ENCODE data around the gene MINK1.
"Not testable (repeated sequence)": the region's sequence is repeated elsewhere in the genome, so short reads cannot be mapped to it uniquely, and the experiment has no call there.

MINK1 gene

DNA sequence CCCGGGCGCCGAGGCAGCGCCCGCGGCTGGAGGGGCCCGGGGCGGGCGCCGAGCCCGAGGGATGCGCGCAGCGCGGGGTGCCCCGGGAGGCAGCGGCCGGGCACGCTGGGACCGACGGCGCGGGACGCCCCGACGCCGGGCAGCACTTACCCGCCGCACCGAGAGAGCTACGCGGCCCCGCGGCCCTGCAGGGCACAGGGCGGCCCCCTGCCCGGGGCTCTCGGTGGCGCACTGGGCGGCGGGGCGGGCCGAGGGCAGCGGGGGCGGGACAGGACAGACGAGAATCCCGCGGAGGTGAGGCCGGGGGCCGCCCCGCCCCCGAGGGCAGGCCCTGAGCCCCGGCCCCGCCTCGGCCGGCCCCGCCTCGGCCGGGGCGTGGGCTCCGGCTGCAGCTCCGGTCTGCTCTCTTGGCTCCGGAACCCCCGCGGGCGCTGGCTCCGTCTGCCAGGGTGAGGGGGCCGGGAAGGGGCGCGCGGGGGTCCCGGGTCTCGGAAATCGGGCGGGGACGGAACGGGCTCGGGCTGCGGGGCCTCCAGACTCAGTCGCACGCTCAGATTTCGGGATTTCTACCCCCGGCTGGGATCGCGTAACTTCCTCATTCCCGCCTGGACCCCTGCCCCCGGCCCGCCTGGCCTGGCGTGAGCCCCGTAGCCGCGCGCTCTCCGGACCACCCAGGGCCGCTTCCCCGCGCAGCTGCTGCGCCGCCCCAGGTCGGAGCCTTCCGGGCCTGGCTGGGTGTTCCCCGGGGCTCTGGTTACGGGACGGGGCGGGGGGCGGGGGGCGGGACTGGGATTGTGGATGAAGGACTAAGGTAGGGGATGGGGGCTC lies 26.1 kb upstream of the MINK1 start, which contains the start of gene PLD2:
Gene PLD2 (plus strand): TSS at position 376 of the 828 bp plus-strand sequence. CDS start 621 bp downstream, outside the sequence.
- H3K4me3 Mint-ChIP-seq = peak within 1 kb of the TSS; percentile 76
- peaks cover 3% of the 10 kb centered on the region for H3K36me3 Mint-ChIP-seq
- no peaks in the 10 kb centered on the region for H3K9me3 Mint-ChIP-seq
- peaks cover 14% of the 10 kb centered on the region for H3K4me1 Mint-ChIP-seq
- H3K27ac Mint-ChIP-seq = no peak within 1 kb of the TSS
- H3K27me3 Mint-ChIP-seq = no peaks in the 10 kb centered on the region

DNA sequence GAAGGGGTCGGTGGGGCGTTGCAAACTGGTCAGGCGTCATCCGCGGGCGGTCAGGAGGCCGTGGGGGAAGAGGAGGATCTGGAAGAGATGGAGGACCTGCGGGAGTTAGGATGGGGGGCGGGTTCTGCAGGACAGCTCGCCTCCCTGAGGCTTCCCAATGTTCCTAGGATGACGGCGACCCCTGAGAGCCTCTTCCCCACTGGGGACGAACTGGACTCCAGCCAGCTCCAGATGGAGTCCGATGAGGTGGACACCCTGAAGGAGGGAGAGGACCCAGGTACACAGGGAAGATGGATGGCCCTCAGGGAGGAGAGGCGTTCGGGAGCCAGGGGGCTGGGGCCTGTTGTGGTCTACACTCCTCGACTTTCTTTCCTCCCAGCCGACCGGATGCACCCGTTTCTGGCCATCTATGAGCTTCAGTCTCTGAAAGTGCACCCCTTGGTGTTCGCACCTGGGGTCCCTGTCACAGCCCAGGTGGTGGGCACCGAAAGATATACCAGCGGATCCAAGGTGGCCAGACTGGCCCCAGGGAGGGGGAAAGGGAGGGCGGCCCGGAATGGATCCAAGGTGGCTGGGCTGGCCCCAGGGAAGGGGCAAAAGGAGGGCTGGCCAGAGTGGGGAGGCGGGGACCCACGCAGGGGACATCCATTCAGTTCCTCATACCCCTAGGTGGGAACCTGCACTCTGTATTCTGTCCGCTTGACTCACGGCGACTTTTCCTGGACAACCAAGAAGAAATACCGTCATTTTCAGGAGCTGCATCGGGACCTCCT lies 25.3 kb upstream of the MINK1 start:
- Mint-ChIP-seq H3K27ac (no peak overlapping the region), H3K4me1 (peaks cover 14% of the 10 kb centered on the region), H3K27me3 (no peaks in the 10 kb centered on the region), H3K36me3 (peaks cover 3% of the 10 kb centered on the region), H3K9me3 (no peaks in the 10 kb centered on the region), H3K4me3 (peak overlapping the region; percentile 58)

- peak overlapping the region; percentile 58 for H3K4me3 Mint-ChIP-seq
- H3K4me1 Mint-ChIP-seq = peaks cover 14% of the 10 kb centered on the region
- no peaks in the 10 kb centered on the region for H3K9me3 Mint-ChIP-seq
- peaks cover 3% of the 10 kb centered on the region for H3K36me3 Mint-ChIP-seq
- H3K27ac Mint-ChIP-seq = peak overlapping the region; percentile 56
- no peaks in the 10 kb centered on the region for H3K27me3 Mint-ChIP-seq
These were observed 24.8 kb upstream of the MINK1 start for GRCh38 chr17:4808378-4808767.

- H3K27me3 Mint-ChIP-seq = no peaks in the 10 kb centered on the region
- no peaks in the 10 kb centered on the region for H3K9me3 Mint-ChIP-seq
- peaks cover 3% of the 10 kb centered on the region for H3K36me3 Mint-ChIP-seq
These were observed 22.3 kb upstream of the MINK1 start for GRCh38 chr17:4810696-4811290.

GRCh38 chr17:4811471-4811870 lies 21.7 kb upstream of the MINK1 start:
- Mint-ChIP-seq H3K4me1 (peaks cover 8% of the 10 kb centered on the region), H3K27ac (no peak overlapping the region), H3K27me3 (no peaks in the 10 kb centered on the region), H3K36me3 (peaks cover 5% of the 10 kb centered on the region), H3K9me3 (no peaks in the 10 kb centered on the region), H3K4me3 (no peak overlapping the region)

More at GRCh38 chr17:4810696-4811290, 22.3 kb upstream of the MINK1 start:
- Mint-ChIP-seq H3K27ac (no peak overlapping the region), H3K4me1 (peaks cover 14% of the 10 kb centered on the region), H3K4me3 (no peak overlapping the region)

DNA sequence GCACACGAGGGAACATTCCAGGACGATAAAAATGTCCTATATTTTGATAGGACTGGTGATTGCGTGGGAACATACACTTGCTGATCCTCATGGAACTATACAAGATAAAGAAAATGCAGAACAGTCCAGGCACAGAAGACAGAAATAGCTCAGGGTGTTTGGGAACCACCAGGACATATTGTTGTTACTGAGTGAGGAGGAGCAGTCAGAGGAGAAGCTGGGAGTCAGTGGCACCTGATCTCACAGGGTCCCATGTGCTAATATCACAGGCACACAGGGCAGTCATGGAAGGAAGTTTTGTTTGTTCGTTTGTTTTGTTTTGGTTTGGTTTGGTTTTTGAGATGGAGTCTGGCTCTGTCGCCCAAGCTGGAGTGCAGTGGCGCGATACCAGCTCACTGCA lies 20.4 kb upstream of the MINK1 start:
- peaks cover 5% of the 10 kb centered on the region for H3K36me3 Mint-ChIP-seq
- no peaks in the 10 kb centered on the region for H3K27me3 Mint-ChIP-seq
- H3K4me1 Mint-ChIP-seq = peaks cover 7% of the 10 kb centered on the region
- no peak overlapping the region for H3K27ac Mint-ChIP-seq
- no peak overlapping the region for H3K4me3 Mint-ChIP-seq
- no peaks in the 10 kb centered on the region for H3K9me3 Mint-ChIP-seq

DNA sequence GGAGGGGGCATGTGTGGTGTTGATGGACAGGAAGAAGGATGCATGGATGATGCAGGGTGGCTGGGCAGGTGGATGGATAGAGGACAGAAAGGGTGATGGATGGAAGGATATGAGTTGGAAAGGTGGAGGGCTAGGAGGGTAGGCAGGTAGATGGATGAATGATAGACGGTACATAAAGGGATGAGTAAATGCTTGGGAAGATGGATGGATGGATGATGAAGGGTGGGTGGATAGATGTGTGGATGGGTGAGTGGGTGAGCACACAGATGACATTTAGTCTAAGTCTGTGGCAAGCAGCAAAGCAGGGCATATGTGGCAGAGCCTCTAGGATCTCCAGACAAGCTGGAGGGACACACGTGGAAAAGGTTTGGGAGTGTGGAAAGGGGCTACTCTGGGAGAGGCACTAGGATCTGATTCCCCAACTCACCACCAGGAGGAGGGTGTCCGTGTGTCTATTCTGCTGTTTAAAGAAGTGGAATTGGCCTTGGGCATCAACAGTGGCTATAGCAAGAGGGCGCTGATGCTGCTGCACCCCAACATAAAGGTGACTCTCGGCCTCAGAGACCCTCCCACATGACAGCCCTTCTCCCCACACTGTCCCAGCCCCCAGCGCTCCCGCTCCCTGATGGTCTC lies 18.0 kb upstream of the MINK1 start:
- peaks cover 5% of the 10 kb centered on the region for H3K36me3 Mint-ChIP-seq

DNA sequence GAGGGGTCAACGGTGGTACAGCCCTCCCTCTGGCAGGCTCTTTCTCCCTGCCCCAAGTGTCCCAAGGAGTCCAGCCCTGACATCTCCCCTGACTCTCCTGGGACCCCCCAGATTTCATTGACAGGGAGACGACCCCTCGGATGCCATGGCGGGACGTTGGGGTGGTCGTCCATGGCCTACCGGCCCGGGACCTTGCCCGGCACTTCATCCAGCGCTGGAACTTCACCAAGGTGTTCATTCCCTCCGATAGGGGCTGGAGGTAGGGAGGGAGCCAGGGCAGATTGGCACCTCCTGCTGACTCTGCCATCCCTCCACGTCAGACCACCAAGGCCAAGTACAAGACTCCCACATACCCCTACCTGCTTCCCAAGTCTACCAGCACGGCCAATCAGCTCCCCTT lies 16.3 kb upstream of the MINK1 start:
- H3K4me3 Mint-ChIP-seq = no peak overlapping the region
- H3K9me3 Mint-ChIP-seq = no peaks in the 10 kb centered on the region
- H3K36me3 Mint-ChIP-seq = peaks cover 2% of the 10 kb centered on the region
- H3K4me1 Mint-ChIP-seq = no peaks in the 10 kb centered on the region
- no peaks in the 10 kb centered on the region for H3K27me3 Mint-ChIP-seq
- H3K27ac Mint-ChIP-seq = no peak overlapping the region

More for the DNA sequence above, 18.0 kb upstream of the MINK1 start:
- Mint-ChIP-seq H3K4me3 (no peak overlapping the region), H3K27me3 (no peaks in the 10 kb centered on the region), H3K27ac (no peak overlapping the region), H3K4me1 (no peaks in the 10 kb centered on the region), H3K9me3 (no peaks in the 10 kb centered on the region)

DNA sequence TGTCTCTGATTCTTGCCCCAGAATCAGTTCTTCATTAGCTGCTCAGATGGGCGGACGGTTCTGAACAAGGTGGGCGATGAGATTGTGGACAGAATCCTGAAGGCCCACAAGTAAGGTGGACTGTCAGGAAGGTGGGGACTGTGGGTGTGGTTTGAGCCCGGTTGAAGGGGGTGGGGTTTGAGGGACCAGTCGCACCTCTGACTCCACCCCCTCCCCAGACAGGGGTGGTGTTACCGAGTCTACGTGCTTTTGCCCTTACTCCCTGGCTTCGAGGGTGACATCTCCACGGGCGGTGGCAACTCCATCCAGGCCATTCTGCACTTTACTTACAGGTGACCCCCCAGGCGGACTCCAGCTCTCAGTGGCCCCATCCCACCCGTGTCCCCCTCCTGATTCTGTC lies 14.9 kb upstream of the MINK1 start:
- H3K4me1 Mint-ChIP-seq = no peaks in the 10 kb centered on the region
- no peak overlapping the region for H3K27ac Mint-ChIP-seq
- H3K27me3 Mint-ChIP-seq = no peaks in the 10 kb centered on the region
- H3K36me3 Mint-ChIP-seq = peaks cover 2% of the 10 kb centered on the region
- no peak overlapping the region for H3K4me3 Mint-ChIP-seq
- no peaks in the 10 kb centered on the region for H3K9me3 Mint-ChIP-seq

GRCh38 chr17:4822835-4823234 lies 10.3 kb upstream of the MINK1 start:
- Mint-ChIP-seq H3K27ac (no peak overlapping the region), H3K9me3 (no peaks in the 10 kb centered on the region), H3K36me3 (no peaks in the 10 kb centered on the region), H3K27me3 (no peaks in the 10 kb centered on the region), H3K4me3 (no peak overlapping the region), H3K4me1 (no peaks in the 10 kb centered on the region)

DNA sequence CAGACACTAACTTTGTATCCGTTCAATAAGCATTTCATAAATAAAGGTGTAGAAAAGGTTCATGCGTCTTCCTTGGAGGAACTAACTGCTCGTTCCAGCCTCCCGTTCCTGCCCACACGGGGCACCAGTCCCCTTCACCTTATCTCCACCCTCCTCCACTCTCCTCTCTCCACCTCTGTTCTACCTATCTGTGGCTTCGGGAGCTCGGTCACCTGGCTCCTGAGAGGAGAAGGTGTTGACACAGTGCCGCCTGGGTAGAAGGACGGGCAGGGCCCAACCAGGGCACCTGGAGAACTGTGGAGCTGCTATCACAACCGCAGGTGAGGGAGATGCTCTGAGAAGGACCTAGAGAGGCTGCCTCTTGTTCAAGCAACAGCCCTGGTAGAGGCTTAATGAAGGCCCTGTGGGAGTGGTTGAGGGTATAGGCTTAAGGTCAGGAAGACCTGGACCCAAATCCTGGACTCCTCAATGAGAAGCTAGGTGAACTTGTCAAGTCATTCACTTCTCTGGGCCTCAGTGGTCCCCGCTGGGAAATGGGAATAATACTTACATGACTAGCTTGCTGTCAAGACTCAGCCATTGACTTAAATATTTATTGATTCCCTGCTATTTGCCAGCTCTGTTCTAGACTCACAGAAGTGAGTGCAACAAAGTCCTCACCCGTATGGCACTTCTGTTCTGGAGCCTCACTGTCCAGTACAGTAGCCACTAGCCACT lies 9.6 kb upstream of the MINK1 start:
- Mint-ChIP-seq H3K36me3 (no peaks in the 10 kb centered on the region), H3K27me3 (no peaks in the 10 kb centered on the region), H3K9me3 (no peaks in the 10 kb centered on the region), H3K4me1 (no peaks in the 10 kb centered on the region), H3K27ac (no peak overlapping the region), H3K4me3 (no peak overlapping the region)

GRCh38 chr17:4827399-4827798 lies 5.7 kb upstream of the MINK1 start:
- no peak overlapping the region for H3K27ac Mint-ChIP-seq
- H3K4me1 Mint-ChIP-seq = no peaks in the 10 kb centered on the region
- H3K9me3 Mint-ChIP-seq = no peaks in the 10 kb centered on the region
- no peaks in the 10 kb centered on the region for H3K27me3 Mint-ChIP-seq
- H3K4me3 Mint-ChIP-seq = no peak overlapping the region
- no peaks in the 10 kb centered on the region for H3K36me3 Mint-ChIP-seq

- H3K4me1 Mint-ChIP-seq = peaks cover 31% of the 10 kb centered on the region
- H3K27me3 Mint-ChIP-seq, H3K9me3 Mint-ChIP-seq, H3K36me3 Mint-ChIP-seq: not testable (repeated sequence)
- H3K4me3 Mint-ChIP-seq = peak overlapping the region; percentile 97
- peak overlapping the region; percentile 98 for H3K27ac Mint-ChIP-seq
These were observed 337 bp upstream of the MINK1 start for GRCh38 chr17:4832829-4833177.

DNA sequence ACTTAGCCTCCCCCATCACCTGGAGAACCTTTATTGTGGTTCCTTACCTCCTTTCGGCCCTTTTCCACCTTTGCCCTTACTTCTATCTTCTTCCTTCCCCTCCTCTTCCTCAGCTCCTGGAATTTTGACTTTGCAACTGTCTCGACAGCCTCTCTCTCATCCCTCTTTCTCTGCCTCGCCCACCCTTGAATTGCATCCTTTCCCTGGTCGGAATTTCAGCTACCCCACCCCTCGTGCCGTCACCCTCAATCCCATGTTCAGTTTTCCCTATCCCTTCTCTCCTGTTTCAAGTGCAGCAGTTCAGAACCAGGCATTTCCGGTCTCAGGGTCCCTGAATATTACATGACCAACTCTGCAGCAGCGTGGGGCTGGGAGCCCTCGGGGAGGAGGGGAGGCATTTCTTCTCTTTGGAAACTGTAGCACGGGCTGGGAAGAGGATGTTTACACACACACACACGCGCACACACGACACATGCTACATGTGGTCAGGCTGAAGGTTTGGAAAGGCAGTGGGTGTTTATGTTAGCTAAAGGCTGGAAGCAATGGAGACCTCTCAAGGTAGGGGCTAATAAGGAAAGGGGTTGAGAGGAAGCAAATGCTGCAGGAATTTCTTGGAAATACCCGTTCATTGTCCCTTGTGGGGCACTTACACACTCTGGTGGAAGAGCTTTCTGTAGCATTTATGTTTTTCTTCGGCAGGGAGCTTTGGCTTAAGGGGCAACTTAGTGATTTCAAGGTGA lies 971 bp downstream of the MINK1 start:
- H3K27me3 Mint-ChIP-seq = no peaks in the 10 kb centered on the region
- peaks cover 35% of the 10 kb centered on the region for H3K4me1 Mint-ChIP-seq
- H3K36me3 Mint-ChIP-seq = peaks cover under 1% of the 10 kb centered on the region
- H3K4me3 Mint-ChIP-seq = peak overlapping the region; percentile 91
- no peaks in the 10 kb centered on the region for H3K9me3 Mint-ChIP-seq
- peak overlapping the region; percentile 90 for H3K27ac Mint-ChIP-seq
